ENCODE results near the gene ZNF366.

Gene ZNF366

DNA sequence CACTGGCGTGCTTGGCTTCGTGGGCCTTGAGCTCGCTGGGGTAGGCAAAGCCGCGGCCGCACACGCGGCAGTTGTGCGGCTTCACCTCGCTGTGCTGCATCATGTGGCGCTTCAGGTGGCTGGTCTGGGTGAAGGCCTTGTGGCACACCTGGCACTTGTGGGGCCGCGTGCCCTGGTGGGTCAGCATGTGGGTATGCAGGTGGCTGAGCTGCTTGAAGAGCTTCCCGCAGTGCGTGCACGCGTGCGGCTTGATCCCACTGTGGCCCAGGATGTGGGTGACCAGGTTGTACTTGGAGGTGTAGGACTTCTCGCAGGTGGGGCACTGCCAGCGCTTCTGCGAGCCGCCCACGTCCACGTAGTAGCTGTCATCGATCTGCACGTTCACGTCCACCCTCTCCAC lies 46.8 kb downstream of the ZNF366 start:
- DNase-seq, result no peak

GRCh38 chr5:72459913-72460312 lies 47.3 kb downstream of the ZNF366 start:
- no peak for DNase-seq

DNA sequence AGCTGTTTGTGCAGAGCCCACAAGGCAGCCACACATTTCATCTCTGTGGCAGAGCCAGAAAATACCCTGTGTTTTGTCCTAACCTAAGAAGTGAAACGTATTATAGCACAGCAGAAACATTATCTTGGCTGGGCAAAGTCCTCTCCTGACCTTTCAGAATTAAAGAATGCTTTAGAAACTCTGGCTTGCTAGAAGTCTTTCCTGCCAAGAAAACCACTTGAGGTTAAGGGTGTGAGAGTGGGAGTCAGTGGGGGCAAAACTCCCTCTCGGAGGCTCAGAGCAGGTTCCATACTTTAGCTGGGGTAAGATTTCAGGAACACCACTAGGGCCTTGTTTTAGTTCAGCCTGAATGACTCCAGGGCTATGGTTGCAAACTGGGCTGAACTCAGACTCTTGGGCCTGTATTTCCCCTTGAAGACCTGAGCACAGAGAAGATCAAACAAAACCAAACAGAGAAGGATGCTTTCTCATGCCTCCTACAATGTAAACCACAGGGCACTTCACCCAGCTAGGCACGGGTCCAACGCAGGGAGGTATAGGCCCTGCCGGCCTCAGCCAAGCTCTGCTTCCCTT lies 48.0 kb downstream of the ZNF366 start:
- DNase-seq, result no peak

DNA sequence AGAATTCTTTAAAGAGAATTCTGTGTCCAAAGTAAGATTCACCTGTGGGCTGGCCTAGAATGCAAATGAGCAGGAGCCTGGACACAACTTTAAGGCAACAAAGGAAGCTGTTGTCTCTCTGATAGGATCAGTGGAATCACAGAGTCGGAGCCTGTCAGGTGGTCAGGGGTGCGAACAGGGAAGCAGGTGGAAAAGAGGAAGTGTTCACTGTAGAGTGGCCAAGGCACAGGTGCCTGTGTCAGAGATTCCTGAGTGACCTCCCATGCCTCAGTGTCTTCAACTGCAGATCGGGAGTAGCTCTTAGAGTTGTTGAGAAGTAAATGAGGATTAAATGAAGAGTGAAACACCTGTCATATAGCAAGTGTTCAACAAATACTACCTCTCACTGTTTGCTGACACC lies 48.8 kb downstream of the ZNF366 start:
- no peak for DNase-seq

- DNase-seq, result no peak
These were observed 49.7 kb downstream of the ZNF366 start for GRCh38 chr5:72457491-72457890.

DNA sequence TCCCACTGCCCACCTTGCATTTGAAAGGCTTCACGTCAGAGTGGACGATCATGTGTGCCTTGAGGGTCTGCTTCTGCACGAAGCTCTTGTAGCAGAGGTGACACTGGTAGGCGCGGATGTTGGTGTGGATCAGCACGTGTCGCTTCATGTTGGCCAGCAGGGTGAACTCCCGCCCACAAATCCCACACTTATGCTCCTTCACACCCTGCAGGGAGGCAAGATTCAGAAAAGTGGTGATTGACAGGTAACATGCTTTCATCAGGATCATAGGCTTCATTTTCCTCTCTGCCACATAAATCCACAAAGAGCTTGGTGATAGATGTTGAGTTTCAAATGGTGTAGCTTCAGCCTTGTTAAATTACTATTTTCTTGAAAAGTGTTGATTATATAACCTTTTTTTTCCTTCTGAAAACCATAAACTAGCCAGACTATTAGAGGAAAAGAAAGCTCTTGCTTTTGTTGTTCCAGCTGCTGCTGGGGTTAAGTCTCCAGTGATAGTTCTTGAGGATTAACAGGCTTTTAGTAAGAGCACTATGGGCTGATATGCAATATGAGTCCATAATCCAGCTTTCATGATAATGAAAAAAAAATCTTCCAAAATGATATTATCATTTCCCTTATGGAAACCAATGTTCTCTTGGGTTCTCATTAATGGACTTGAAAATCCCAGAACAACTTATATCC lies 50.7 kb downstream of the ZNF366 start:
- no peak for DNase-seq

DNA sequence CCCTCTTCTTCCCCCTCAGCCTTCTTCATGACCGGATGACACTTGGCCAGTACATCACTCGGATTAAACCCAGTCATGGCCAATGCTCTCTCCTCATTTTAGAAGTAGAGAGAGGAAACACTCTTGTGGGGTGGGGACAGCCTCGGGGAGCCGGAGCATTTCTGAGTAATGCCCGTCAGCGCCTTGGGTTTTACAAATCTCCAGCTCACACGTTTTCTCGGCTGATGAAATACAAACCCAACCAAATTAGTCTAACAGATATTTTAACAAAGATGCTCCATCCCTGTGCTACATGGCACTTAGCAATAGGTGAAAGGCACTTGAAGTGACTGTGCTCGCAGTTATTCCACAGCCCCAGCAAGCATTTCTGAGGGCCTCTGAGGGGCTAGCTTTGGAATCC lies 51.7 kb downstream of the ZNF366 start:
- DNase-seq, result no peak

DNA sequence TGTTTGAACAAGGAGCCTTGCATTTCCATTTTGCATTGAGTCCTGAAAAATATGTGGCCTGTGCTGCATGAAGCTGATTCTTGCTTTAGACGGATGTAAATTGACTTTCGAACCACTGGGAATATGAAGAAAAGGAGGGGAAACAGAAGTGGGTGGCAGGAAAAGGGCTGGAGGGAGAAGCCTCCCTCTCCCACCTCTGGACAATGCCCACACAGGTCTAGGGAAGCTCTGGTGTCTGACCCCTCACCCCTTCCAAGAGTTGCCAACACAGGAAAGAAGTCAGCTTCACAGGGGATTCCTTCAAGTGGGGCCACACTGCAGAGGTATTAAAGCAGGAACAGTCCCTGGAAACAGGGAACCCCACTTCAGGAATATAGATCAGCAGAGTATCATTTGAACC lies 52.2 kb downstream of the ZNF366 start:
- no peak for DNase-seq

GRCh38 chr5:72453246-72453775 lies 53.9 kb downstream of the ZNF366 start:
- no peak for DNase-seq

- no peak for DNase-seq
These were observed 54.5 kb downstream of the ZNF366 start for GRCh38 chr5:72452515-72453245.

- DNase-seq, result no peak
These were observed 55.3 kb downstream of the ZNF366 start for GRCh38 chr5:72451741-72452505.

- DNase-seq, result no peak
These were observed 58.8 kb downstream of the ZNF366 start for GRCh38 chr5:72448368-72448767.

- no peak for DNase-seq
These were observed 59.5 kb downstream of the ZNF366 start for GRCh38 chr5:72447751-72448150.

- no peak for DNase-seq
These were observed 61.2 kb downstream of the ZNF366 start for GRCh38 chr5:72445969-72446368.

DNA sequence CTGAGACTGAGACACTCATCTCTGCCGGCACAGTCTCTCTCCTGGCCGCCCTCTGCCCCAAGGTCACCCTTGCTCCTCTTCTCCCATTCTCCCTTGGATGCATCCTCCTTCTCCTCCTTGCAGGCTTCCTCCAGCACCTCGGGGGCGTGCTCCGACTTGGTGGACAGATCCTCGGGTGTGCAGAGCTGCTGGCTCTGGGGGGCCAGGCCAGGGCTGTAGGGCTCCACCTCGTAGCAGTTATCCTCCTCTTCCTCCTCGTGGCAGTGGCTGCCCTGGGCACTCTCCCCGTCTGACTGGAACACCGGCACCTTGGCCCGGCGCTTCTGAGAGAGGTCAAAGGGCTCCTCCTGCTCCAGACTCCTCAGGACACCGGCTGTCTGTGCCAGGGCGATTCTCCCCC lies 63.3 kb downstream of the ZNF366 start:
- no peak for DNase-seq

DNA sequence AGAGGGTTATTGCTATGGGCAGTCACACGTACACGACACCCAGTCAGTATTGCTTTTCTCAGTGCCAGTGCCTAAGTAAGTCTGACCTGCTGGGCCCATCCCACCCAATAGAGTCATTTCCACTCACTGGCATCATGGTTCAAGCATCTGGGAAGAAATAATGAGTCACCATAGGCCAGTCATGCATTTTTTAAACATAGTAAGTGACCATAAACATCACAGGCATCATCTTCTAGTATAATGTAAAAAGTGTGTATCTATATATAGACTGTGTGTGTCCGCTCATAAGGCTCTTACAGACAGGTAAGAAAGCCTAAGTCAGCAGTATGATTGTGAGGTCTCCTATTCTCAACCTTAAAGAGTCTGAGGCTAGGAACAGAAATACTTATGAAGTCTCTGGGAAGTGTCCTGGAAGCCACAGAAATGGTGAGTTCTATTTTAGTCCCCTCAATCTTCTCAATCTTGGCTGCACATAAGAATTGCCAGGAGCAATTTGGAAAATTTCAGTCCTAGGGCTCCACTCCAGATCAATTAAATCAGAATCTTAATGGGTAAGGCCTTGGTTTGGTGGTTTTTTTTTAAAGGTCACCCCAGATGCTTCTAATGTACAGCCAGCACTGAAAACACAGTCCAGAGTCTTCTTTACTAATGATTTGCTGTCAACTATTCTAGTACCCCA lies 65.2 kb downstream of the ZNF366 start:
- no peak for DNase-seq

- no peak for DNase-seq
These were observed 66.0 kb downstream of the ZNF366 start for GRCh38 chr5:72441094-72441723.

DNA sequence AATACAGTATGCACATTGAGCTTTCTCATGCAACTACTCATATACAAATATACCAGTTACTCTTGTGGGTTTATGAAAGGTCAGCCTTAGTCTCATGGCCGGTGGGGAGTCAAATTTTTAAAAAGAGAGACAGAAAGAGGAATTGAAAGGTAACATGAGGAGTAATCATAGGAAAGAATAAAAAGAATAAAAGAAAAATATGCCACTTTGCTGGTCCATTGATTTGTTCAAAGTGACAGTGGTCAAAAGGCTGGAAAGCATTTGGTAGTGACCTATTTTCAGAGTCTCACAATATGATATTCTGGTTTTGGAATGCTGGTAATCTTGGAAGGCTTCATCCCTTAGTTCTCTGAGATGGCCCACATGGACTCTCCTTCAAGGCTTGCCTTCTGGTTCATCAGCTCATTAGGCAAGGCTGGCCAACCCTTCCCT lies 67.0 kb downstream of the ZNF366 start:
- no peak for DNase-seq

DNA sequence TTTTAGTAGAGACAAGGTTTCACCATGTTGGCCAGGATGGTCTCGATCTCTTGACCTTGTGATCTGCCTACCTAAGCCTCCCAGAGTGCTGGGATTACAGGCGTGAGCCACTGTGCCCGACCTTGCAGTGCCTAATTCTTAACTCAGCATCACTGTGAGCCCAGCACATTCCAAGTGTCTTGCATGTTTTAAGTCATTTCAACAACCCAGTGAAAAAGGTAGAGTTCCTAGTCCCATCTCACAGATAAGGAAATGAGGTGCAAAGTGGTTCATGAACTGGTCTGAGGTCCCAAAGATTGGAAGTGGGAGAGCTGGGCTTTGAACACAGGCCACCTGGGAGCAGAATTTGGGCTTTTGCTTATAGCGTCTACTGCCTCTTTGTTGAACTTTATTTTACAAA lies 68.0 kb downstream of the ZNF366 start:
- no peak for DNase-seq

DNA sequence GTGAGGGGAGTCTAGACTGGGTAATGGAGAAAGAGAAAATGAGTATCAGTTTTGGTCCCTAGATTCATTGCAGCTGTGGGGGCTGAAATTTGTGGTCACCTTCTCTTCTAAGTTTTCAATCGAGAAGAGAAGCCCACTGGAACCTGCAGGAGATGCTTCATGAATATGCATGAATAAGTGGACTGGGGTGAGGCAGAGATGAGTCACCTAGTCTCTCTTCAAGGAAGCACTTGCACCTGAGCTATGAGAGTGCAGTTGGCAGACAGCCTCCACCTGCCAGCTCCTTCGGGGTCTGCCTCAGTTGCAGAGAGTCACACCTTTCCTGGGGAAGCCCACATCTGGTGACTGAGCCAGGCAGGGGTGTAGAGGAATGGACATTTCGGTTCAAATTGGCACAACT lies 69.1 kb downstream of the ZNF366 start:
- no peak for DNase-seq

DNA sequence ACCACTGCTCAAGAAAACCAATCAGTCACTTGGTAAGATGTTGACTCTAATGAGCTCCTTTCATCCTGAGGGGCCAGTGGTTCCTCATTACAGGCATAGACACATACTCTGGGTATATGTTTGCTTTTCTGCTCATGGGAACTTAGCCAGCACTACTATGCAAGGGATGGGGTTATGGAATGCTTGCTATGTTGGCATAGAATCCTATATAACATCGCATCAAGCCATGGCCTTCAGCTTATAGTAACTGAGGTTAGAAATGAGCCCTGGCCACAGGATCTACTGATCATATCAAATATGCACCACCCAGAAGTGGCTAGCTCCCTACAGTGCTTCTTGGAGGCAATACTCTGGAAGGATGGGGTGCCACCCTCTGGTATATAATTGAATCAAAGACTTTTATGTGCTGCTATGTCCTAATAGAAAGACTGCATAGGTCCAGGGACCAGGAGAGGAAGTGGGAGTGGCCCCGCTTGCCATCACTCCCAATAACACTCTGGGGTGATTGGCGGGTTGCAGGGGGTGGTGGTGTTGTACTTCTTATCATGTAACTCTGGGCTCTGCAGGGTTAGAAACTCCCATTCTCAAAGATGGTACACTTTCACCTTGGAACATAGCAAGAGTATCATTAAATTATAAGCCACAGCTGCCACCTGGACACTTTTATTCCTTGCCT lies 70.3 kb downstream of the ZNF366 start:
- DNase-seq, result no peak
